Muscle of arm (tissue), 12 donors: Measurements from ENCODE around the gene APOBEC3G. TPM values are rescaled to one million over a fixed set of nuclear protein-coding genes. Genes with fewer than 3 reads are reported as not detected.

Experiments
- polyA plus RNA-seq, 12 donors: library from polyadenylated mRNA; unstranded; fragments of 120-200 nt; gene quantifications; one replicate each; pipeline ENCODE4 v1.2.1, GENCODE V29; 2013; ENCODE audit not compliant: insufficient read length in 12 of 12

APOBEC3G gene
- polyA plus RNA-seq, 12 donors = 1.7 to 10.5 (median 3.6) TPM; not detected in 1

Other genes starting within 250 kb of the APOBEC3G start
- gene NPTXR, start 233.2 kb upstream of the APOBEC3G start, polyA plus RNA-seq = 1 to 10 TPM in 11 of 12 donors, not detected in 1; 4.1 to 10.0 (median 5.0) TPM
- gene CBX6, start 205.1 kb upstream of the APOBEC3G start, polyA plus RNA-seq = 100 to 1,000 TPM in 1 of 12 donors, 10 to 100 TPM in 11; 18.8 to 226 (median 30.1) TPM
- 1 to 10 TPM in 3 of 12 donors, under 1 TPM in 6, not detected in 3; 0.27 to 3.8 (median 0.64) TPM for gene APOBEC3A, start 119.7 kb upstream of the APOBEC3G start, polyA plus RNA-seq
- gene APOBEC3B, start 94.9 kb upstream of the APOBEC3G start, polyA plus RNA-seq = 1 to 10 TPM in 11 of 12 donors, not detected in 1; 1.2 to 8.5 (median 3.2) TPM
- gene APOBEC3C, start 63.0 kb upstream of the APOBEC3G start, polyA plus RNA-seq = 10 to 100 TPM in 3 of 12 donors, 1 to 10 TPM in 8, not detected in 1; 3.7 to 23.8 (median 5.1) TPM
- 1 to 10 TPM in 2 of 12 donors, under 1 TPM in 8, not detected in 2; 0.53 to 2.5 (median 0.79) TPM for gene APOBEC3D, start 56.1 kb upstream of the APOBEC3G start, polyA plus RNA-seq
- 1 to 10 TPM in 10 of 12 donors, not detected in 2; 1.3 to 8.5 (median 2.7) TPM for gene APOBEC3F, start 36.4 kb upstream of the APOBEC3G start, polyA plus RNA-seq
- gene APOBEC3H, start 20.0 kb downstream of the APOBEC3G start, polyA plus RNA-seq = under 1 TPM in 3 of 12 donors, not detected in 9; 0.21 to 0.43 (median 0.22) TPM
- gene CBX7, start 75.4 kb downstream of the APOBEC3G start, polyA plus RNA-seq = 1 to 10 TPM in 11 of 12 donors, not detected in 1; 2.4 to 7.5 (median 3.7) TPM
- 10 to 100 TPM in 11 of 12 donors, not detected in 1; 14.6 to 26.0 (median 16.7) TPM for gene PDGFB, start 167.7 kb downstream of the APOBEC3G start, polyA plus RNA-seq
- 1,000 to 10,000 TPM in 11 of 12 donors, 100 to 1,000 TPM in 1; 997 to 3,135 (median 2,410) TPM for gene RPL3, start 242.3 kb downstream of the APOBEC3G start, polyA plus RNA-seq